SKM-1 (cell line): Measurements from ENCODE around the gene PATL1.
"Not testable (repeated sequence)": the region's sequence is repeated elsewhere in the genome, so short reads cannot be mapped to it uniquely, and the experiment has no call there.

Source experiments
- DNase-seq: peaks from one replicate; lab custom pipeline; 2025; ENCODE audit not compliant: unreplicated experiment; lab: John Stamatoyannopoulos, UW

Gene PATL1, protein sequence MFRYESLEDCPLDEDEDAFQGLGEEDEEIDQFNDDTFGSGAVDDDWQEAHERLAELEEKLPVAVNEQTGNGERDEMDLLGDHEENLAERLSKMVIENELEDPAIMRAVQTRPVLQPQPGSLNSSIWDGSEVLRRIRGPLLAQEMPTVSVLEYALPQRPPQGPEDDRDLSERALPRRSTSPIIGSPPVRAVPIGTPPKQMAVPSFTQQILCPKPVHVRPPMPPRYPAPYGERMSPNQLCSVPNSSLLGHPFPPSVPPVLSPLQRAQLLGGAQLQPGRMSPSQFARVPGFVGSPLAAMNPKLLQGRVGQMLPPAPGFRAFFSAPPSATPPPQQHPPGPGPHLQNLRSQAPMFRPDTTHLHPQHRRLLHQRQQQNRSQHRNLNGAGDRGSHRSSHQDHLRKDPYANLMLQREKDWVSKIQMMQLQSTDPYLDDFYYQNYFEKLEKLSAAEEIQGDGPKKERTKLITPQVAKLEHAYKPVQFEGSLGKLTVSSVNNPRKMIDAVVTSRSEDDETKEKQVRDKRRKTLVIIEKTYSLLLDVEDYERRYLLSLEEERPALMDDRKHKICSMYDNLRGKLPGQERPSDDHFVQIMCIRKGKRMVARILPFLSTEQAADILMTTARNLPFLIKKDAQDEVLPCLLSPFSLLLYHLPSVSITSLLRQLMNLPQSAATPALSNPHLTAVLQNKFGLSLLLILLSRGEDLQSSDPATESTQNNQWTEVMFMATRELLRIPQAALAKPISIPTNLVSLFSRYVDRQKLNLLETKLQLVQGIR

GRCh38 chr11:59668950-59669610 lies at the start of gene PATL1:
Gene PATL1 (minus strand): TSS chr11:59669037. CDS start chr11:59668895, 142 bp downstream.
- DNase-seq: peak; percentile 95

GRCh38 chr11:59716051-59716450 lies 47.2 kb upstream of the PATL1 start:
- DNase-seq: no peak

- no peak for DNase-seq
Observed at GRCh38 chr11:59713745-59714144, 44.9 kb upstream of the PATL1 start, which contains the start of gene OR10V1. Gene OR10V1 (minus strand): TSS chr11:59713845. CDS start chr11:59713845, 0 bp downstream.

GRCh38 chr11:59710136-59710847 lies 41.5 kb upstream of the PATL1 start:
- DNase-seq: no peak

DNA sequence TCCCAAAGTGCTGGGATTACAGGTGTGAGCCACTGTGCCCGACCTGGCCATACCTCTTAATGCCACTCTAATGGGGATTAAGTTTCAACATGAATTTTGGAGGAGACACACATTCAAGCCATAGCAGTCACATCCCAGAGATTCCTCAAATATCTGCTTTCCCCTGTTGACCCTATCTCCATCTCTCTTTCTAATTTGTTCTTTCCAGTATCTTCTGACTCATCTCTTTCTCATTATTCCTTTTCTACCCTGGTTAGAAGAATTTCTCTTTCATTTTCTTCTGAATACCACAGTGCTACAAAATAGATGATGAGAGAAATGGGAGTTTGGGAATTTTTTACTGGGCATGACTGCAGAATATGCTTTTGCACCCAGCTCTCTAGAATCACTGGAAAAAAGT lies 39.7 kb upstream of the PATL1 start:
- DNase-seq: no peak

- no peak for DNase-seq
Observed at GRCh38 chr11:59707371-59707770, 38.5 kb upstream of the PATL1 start.

DNA sequence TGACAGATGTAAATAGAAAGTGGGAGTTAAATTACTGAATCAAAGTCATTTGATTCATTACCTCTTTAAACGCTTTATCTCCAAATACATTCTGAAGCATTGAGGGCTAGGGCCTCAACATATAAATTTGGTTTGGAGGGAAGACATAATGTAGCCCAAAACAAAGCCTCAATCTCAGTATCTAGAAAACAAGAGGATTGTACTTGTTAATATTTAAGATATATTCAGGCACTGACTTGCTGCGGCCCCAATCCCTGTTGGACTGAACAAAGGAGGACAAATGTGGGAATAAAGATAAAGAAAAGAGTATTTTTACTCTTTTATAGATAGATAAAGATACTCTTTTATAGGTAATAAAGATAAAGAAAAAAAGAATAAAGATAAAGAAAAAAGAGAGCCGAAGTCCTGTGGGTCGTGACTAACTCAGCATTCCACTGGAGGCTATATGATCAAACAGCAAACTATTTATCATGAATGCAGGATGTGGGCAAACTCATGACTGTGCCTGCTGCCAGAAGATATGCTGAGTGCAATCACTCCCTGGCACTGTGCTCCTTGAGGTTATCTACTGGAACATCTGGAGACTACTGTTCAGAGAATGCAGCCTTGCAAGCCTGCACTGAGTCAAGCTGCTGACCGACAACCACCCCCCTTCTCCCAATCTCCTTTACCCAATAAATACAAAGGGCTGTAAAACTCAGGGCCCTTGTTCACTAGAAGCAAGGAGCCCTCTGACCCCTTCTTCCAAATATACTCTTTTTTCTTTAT lies 37.9 kb upstream of the PATL1 start:
- no peak for DNase-seq

DNA sequence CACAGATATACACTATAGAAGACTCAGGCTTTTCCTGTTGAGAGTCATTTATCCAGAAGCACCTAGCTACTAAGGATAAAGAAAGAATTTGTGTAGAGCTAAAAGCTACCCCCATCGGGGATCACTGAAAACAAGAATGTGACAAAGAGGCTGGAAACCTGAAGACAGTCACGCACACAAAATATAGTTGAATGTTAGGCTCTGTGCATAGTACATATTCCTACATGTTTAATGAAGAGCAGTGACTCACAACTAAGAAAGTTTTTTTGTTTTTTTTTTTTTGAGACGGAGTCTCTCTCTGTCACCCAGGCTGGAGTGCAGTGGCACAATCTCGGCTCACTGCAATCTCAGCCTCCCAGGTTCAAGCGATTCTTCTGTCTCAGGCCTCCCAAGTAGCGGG lies 36.5 kb upstream of the PATL1 start:
- no peak for DNase-seq

- not testable (repeated sequence) for DNase-seq
Observed at GRCh38 chr11:59703515-59703914, 34.7 kb upstream of the PATL1 start.

DNA sequence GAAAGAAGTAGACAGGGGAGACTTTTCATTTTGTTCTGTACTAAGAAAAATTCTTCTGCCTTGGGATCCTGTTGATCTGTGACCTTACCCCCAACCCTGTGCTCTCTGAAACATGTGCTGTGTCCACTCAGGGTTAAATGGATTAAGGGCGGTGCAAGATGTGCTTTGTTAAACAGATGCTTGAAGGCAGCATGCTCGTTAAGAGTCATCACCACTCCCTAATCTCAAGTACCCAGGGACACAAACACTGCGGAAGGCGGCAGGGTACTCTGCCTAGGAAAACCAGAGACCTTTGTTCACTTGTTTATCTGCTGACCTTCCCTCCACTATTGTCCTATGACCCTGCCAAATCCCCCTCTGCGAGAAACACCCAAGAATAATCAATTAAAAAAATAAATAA lies 31.3 kb upstream of the PATL1 start:
- not testable (repeated sequence) for DNase-seq

- no peak for DNase-seq
Observed at GRCh38 chr11:59698506-59698905, 29.7 kb upstream of the PATL1 start.

DNA sequence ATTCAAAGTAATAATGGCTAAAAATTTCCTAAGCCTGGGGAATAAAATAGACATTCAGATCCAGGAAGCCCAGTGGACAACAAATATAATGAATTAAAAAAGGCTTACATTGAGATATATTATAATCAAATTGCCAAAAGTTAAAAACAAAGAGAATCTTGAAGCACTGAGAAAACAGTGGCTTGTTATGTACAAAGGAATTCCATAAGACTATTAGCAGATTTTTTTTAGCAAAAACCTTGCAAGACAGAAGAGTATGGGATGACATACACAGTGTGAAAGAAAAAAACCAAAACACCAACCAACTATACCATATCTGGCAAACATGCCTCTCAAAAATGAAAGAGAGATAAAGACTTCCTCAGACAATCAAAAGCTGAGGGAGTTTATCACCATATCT lies 24.1 kb upstream of the PATL1 start:
- no peak for DNase-seq

DNA sequence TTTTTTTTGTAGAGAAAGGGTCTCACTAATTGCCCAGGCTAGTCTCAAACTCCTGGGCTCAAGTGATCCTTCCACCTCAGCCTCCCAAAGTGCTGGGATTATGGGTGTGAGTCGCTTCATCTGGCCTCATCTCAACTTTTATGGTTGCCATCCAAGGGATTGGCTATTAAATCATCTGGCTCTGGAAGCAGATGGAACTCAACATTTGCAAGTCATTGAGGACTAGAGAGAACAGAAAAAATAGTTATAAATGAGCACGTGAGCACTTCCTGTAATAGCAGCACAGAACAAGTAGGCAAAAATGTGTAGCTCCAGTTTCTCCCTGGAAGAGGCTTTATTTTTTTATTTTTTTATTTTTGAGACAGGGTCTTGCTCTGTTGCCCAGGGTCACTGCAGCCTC lies 22.3 kb upstream of the PATL1 start:
- no peak for DNase-seq

- DNase-seq: no peak
Observed at GRCh38 chr11:59689015-59689414, 20.2 kb upstream of the PATL1 start.

- not testable (repeated sequence) for DNase-seq
Observed at GRCh38 chr11:59681260-59681725, 12.5 kb upstream of the PATL1 start.

DNA sequence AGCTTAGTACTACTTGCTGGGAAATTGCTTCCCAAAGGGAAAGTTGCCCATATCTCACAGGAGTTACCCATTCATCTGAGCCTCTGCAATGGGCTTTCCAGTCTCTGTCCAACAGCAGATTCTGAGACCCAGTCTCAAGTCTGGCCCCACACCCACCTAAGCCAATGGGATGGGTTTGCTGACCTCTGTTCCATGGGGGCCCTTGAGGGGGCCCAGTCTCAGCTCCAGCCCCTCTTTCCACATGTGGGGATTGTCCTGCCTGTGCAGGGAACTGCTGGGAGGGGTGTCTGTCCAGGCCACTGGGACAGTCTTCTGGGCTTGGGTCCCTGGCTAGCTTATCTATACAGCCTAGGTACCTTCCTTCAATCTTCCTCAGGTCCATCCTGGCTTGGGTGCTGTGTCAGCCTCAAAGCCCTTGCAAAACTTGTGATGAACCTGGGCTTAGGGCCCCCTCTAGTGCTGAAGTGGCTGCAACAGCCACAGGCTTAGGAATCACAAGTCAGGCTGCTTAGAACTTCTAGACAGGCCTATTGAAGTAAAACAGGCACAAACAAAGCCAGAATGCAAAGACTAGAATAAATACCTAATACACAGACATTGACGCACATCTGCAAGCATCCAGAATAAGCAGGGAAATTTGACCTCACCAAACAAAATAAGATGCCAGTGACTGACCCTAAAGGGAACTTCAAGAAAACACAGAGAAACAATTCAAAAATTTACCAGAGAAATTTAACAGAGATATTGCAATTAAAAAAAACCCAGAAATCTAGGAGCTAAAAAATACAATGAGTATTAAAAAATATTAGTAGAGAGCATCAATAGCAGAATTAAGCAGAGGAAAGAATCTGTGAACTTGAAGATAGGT lies 11.7 kb upstream of the PATL1 start:
- DNase-seq: peak; percentile 28

GRCh38 chr11:59679347-59679746 lies 10.5 kb upstream of the PATL1 start:
- DNase-seq: no peak

GRCh38 chr11:59678813-59679165 lies 10.0 kb upstream of the PATL1 start:
- DNase-seq: no peak

GRCh38 chr11:59678118-59678812 lies 9.4 kb upstream of the PATL1 start:
- no peak for DNase-seq
